Middle frontal gyrus (tissue), 1 donor: ENCODE measurements around the gene DMAP1.

ENCODE experiments used
- DNase-seq: peaks from one replicate; pipeline ENCODE4 v3.0.0-alpha.2; 2015; ENCODE audit warnings: low spot score; ENCODE audit errors: extremely low spot score

DMAP1 gene

DNA sequence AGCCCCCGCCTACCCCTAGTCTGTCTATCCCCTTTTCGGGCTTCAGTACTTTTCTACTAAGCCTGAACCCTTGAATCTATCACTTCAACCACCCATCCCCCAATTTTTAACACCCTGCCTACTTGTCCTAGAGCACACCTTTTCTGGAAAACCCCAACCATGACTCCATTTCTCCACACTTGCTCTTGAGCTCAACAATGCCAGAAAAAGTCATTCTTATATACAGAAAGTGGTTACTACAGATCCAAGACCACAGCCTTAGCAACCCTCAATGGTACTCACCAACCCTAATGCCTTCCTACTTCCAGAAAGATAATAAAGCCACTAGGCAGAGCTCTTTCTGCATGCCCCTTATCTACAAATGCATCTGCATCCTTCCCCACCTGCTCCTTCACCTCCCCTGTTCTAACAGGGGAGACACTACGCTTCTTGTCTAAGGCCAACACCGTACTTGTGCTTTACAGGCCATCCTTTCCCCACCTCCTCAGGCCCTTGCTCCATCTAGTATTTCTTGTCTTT is 41.2 kb downstream of the DMAP1 start:
- no peak for DNase-seq

GRCh38 chr1:44256762-44257554 is 43.7 kb downstream of the DMAP1 start:
- no peak for DNase-seq

DNA sequence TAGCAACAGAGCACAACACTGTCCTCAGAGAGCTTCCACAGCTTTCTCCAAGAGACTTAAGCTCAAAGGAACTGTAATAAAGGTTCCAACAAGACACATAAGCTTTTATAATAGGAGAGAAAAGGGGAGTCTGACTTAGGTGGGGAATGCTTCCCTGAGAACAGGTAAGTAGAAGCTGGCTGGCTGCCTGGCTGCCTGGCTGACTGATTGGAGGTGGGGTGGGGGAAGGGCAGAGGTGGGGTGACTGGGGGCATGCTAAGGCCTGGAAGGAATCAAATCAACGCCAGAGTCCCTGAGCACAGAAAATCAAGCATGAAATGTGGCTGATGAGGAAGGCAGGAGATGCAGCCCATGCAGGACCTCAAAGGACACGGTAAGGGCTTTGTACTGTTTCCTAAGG is 45.8 kb downstream of the DMAP1 start:
- DNase-seq, result no peak

GRCh38 chr1:44260792-44261170 is 47.5 kb downstream of the DMAP1 start:
- no peak for DNase-seq

GRCh38 chr1:44261171-44261817 is 48.0 kb downstream of the DMAP1 start:
- no peak for DNase-seq

DNA sequence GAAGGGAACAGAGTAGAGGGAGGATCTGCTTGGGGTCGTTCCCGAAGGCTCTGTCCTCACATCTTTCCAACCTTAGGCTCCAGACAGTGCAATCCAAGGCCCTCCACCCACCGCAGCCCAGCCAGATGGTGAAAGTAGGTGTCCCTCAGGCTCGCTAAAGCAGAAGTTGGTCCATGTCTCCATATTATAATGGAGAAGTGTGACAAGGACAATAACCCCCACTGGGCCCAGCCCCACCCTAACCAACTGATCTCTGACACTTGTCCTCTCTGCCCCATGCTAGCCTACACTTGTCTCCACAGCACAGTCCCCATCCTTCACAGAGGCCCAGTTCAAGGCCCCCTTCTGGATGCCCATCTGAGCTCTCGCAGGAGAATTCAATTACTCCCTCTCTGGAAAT is 48.7 kb downstream of the DMAP1 start:
- no peak for DNase-seq

DNA sequence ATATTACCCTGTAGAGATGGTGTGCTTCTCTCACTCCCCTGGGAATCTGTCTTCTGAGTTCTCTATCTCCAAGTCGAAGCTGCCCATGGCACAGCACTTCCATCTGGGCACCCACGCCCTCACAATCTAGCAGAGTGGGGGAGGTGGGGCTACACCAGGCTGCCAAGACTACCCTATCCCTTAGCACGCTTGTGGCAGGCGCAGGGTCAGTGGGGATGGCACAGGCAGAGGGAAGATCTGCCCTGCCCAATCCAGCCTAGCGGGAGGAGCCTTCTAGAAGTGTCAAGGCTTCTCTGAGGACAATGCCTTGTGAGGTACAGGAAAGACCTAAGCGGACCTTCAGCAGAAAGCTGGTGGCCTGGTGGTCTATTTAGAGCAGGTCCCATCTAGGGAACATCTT is 49.1 kb downstream of the DMAP1 start:
- DNase-seq, result no peak

DNA sequence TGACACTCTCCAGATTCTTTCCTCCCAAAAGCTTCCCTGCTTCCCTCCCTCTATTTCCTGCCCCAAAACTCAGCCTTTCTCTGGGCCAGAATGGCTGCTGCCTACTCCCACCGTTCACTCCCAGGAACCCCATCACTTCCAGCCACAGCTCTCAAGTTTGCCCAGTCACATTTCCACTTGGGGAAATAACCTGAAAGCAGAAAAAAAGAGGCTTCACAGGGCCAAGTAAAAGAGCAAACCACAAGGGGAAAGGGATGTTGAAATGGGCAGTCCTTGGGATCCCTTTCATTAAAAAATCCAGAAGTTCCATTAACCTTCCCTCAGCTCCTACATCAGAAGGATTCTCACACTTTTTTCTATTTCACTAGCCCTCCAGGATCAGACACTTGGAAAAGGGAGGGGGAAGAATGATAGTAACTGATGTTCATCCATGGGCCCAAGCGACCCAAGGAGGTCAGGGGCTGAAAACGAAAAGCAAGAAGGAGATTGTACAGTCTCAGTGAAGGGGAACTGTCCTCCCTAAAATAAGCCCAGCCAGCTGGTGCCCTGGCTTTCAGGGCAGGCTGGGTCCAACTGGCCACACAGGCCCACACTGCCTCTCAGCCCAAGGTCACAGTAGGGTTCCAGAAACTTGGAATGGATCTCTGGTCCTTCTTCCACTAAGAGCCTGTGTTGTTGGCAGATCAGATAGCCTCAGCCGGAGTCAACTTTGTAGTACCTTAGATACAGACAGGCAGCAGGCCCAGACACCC is 49.7 kb downstream of the DMAP1 start:
- DNase-seq, result no peak

DNA sequence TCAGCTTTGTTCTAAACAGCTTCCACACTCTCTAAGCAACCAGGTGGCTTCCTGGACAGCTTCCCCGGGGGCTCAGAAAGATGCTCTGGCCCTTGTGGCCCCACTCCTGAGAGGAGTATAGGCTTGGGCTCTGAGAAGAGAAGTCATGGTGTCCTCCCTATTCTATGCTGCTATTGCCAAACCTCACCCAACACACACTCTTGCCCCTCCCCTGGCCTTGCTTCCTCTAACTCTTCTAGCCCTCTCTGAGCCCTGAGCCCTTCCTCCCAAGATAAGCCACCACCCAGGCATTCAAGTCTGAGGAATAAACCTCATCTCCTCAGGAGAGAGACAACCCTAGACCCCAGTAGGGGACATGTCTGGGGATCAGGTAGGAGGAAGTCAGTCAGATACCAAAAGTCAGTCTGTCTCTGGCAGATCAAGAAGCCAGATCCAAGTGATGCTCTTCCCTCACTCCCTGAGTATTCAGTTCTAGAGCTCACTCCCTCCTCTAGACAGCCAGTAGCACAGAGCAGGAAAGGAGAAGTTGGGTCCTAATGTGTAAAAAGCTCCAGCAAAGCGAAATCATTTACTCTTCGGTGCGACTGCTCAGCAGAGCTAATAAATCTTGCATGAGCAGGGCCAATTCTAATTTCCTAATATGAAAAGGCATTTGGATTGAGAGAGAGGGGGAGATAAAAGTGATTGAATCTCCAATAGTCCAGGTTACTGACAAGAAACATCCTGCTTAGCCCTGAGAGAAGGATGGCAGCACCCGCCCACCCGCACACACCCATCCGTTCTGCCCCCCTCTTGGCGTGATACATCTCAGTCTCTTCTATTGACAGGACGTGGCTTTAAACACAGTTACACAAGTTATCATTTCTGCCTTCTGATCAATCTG is 50.5 kb downstream of the DMAP1 start:
- no peak for DNase-seq

GRCh38 chr1:44264451-44264771 is 51.1 kb downstream of the DMAP1 start:
- DNase-seq, result no peak

- no peak for DNase-seq
Measured at GRCh38 chr1:44265656-44266358, 52.5 kb downstream of the DMAP1 start.

GRCh38 chr1:44266400-44267344 is 53.4 kb downstream of the DMAP1 start:
- DNase-seq, result no peak

GRCh38 chr1:44267438-44267837 is 54.2 kb downstream of the DMAP1 start:
- DNase-seq, result no peak

- DNase-seq, result no peak
Measured at GRCh38 chr1:44268054-44268453, 54.8 kb downstream of the DMAP1 start.
